SU-DHL-6 (cell line): ENCODE measurements around the gene ZNF341.

Source experiments
- H2AFZ ChIP-seq: fragments of 200-600 bp; sonication (generic); 2 replicates; pipeline ENCODE4 v1.6.1; 2014; ENCODE audit warnings: low read depth, mild to moderate bottlenecking, moderate library complexity, mixed read lengths, antibody characterized with exemption, low read length; ENCODE audit not compliant: severe bottlenecking
- H3F3A ChIP-seq: fragments of 200-600 bp; shearing (Covaris generic); 2 replicates; pipeline ENCODE4 v1.6.0; 2016; ENCODE audit warnings: antibody characterized with exemption, mild to moderate bottlenecking; ENCODE audit not compliant: insufficient read depth
- H3K27ac ChIP-seq: fragments of 200-600 bp; sonication (generic); 2 replicates; pipeline ENCODE4 v1.5.1; 2016; ENCODE audit warnings: low read depth, mild to moderate bottlenecking, low read length, moderate library complexity, mixed read lengths
- H3K27me3 ChIP-seq: fragments of 200-600 bp; sonication (generic), shearing (Covaris generic); 2 replicates; pipeline ENCODE4 v1.6.0; 2014; ENCODE audit warnings: mild to moderate bottlenecking, low read length
- H3K36me3 ChIP-seq: fragments of 200-600 bp; sonication (generic); 2 replicates; pipeline ENCODE4 v1.6.1; 2014; ENCODE audit warnings: mild to moderate bottlenecking, low read length, mixed read lengths
- H3K4me2 ChIP-seq: fragments of 300-600, 200-600 bp; shearing (Covaris generic), sonication (generic); 2 replicates; pipeline ENCODE4 v1.6.0; 2014; ENCODE audit warnings: low read length, low read depth, mild to moderate bottlenecking; ENCODE audit not compliant: poor library complexity, severe bottlenecking
- H3K4me3 ChIP-seq: fragments of 200-600 bp; sonication (generic); 2 replicates; pipeline ENCODE4 v1.5.1; 2014; ENCODE audit warnings: antibody characterized with exemption, low read length, mild to moderate bottlenecking, mixed read lengths; ENCODE audit not compliant: insufficient read depth, poor library complexity, severe bottlenecking
- H3K79me2 ChIP-seq: fragments of 200-600 bp; sonication (generic); 2 replicates; pipeline ENCODE4 v1.6.1; 2014; ENCODE audit warnings: mild to moderate bottlenecking, low read length, moderate library complexity; ENCODE audit not compliant: insufficient read depth
- H3K9ac ChIP-seq: fragments of 200-600 bp; sonication (generic); 2 replicates; pipeline ENCODE4 v1.7.0; 2014; ENCODE audit warnings: mild to moderate bottlenecking, low read length
- H3K9me2 ChIP-seq: fragments of 200-600 bp; sonication (generic); replicated peaks from 2 replicates; pipeline ENCODE4 v1.6.1; 2014; ENCODE audit warnings: low read length; ENCODE audit not compliant: insufficient read depth
- H3K9me3 ChIP-seq: fragments of 200-600 bp; sonication (generic); 2 replicates; pipeline ENCODE4 v1.6.1; 2014; ENCODE audit warnings: low read length, mixed read lengths; ENCODE audit not compliant: insufficient read depth
- H4K20me1 ChIP-seq: fragments of 200-600 bp; sonication (generic); 2 replicates; pipeline ENCODE4 v1.6.1; 2014; ENCODE audit warnings: low read depth, mild to moderate bottlenecking, antibody characterized with exemption, low read length, moderate library complexity, mixed read lengths
- EZH2phosphoT487 ChIP-seq: fragments of 200-600 bp; sonication (generic), shearing (Covaris generic); conservative IDR thresholded peaks from 2 replicates; pipeline ENCODE4 v1.6.1; 2018; ENCODE audit warnings: mild to moderate bottlenecking, antibody characterized with exemption, low read length, moderate library complexity, mixed read lengths
- TF ChIP-seq, protein P1 (sequence below): fragments of 200-600 bp; sonication (generic); IDR thresholded peaks from one replicate; pipeline ENCODE4 v1.5.1; 2017; ENCODE audit warnings: antibody characterized with exemption, mild to moderate bottlenecking, low read length, moderate library complexity; ENCODE audit not compliant: insufficient read depth, poor library complexity, severe bottlenecking

The ZNF341 gene

DNA sequence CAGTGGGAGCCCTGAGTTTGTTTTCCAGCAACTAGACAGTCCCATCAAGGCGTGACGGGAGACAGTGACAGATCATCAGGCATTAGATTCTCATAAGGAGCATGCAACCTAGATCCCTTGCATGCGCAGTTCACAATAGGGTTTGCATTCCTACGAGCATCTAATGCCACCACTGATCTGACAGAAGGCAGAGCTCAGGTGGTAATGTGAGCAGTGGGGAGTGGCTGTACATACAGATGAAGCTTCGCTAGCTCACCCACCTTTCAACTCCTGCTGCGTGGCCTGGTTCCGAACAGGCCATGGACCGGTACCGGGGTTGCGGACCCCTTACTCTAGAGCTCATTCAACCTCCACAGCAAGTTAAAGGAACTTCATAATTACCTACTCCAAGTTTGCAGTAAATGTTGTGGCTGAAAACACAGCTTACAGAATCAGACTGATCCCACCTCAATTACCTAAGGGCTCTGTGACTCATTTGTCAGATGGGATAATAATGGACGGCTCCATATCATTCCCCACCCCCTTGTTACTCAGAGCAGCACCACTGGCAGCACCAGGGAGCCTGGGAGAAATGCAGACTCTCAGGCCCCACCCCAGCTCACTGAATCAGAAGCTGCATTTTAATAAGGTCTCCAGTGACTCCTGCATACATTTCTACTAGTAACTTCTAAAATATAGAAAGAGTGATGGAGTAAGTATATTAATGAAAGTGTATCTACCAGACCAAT is 27.4 kb upstream of the ZNF341 start:
- no peak overlapping the region for H3K4me2 ChIP-seq
- TF ChIP-seq, protein P1, sequence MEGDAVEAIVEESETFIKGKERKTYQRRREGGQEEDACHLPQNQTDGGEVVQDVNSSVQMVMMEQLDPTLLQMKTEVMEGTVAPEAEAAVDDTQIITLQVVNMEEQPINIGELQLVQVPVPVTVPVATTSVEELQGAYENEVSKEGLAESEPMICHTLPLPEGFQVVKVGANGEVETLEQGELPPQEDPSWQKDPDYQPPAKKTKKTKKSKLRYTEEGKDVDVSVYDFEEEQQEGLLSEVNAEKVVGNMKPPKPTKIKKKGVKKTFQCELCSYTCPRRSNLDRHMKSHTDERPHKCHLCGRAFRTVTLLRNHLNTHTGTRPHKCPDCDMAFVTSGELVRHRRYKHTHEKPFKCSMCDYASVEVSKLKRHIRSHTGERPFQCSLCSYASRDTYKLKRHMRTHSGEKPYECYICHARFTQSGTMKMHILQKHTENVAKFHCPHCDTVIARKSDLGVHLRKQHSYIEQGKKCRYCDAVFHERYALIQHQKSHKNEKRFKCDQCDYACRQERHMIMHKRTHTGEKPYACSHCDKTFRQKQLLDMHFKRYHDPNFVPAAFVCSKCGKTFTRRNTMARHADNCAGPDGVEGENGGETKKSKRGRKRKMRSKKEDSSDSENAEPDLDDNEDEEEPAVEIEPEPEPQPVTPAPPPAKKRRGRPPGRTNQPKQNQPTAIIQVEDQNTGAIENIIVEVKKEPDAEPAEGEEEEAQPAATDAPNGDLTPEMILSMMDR = no peak
- no peak for TF ChIP-seq EZH2phosphoT487
- H3K4me3 ChIP-seq = no peak overlapping the region
- H2AFZ ChIP-seq = no peak overlapping the region
- no peaks in the 10 kb centered on the region for H3K36me3 ChIP-seq
- H3K9ac ChIP-seq = no peak overlapping the region
- no peak overlapping the region for H3K27ac ChIP-seq
- H3K9me3 ChIP-seq = no peaks in the 10 kb centered on the region
- no peaks in the 10 kb centered on the region for H3K79me2 ChIP-seq
- no peaks in the 10 kb centered on the region for H4K20me1 ChIP-seq
- peaks cover 4% of the 10 kb centered on the region; the same call in 1 of the 2 replicates for H3F3A ChIP-seq
- no peaks in the 10 kb centered on the region for H3K9me2 ChIP-seq
- H3K27me3 ChIP-seq = no peaks in the 10 kb centered on the region

DNA sequence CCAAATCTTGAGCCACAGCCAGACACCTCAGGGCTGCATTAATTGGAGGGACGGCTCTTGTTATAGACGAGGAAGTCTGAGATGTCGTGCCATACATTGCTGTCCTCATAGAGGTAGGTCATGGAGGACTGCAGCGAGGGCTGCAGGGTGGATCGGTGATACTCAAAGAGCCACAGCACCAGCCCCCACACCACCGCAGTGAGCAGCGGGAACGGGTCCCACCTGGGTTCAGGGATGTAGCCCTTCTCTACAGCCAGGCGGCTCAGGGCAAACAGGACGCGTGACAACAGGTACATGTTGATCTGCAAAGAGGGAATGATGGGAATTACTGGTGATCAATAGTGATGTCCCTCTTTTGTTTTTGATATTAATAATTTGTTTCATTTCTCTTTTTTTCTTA is 24.1 kb upstream of the ZNF341 start:
- Histone ChIP-seq H3K79me2 (no peaks in the 10 kb centered on the region), H3K36me3 (no peaks in the 10 kb centered on the region)
- TF ChIP-seq, protein P1 = no peak
- TF ChIP-seq EZH2phosphoT487 = no peak

GRCh38 chr20:33709398-33709797 is 22.4 kb upstream of the ZNF341 start:
- H3K27ac ChIP-seq = 0 out of 2 replicates have a peak overlapping the region, but pooled peaks have one; percentile 35
- H3K4me2 ChIP-seq = no peak overlapping the region
- no peaks in the 10 kb centered on the region for H4K20me1 ChIP-seq
- H3K79me2 ChIP-seq = no peaks in the 10 kb centered on the region
- TF ChIP-seq EZH2phosphoT487 = no peak
- TF ChIP-seq, protein P1 = no peak
- H3K9ac ChIP-seq = no peak overlapping the region
- H3K36me3 ChIP-seq = no peaks in the 10 kb centered on the region
- H3F3A ChIP-seq = peaks cover 5% of the 10 kb centered on the region; the same call in 1 of the 2 replicates
- no peak overlapping the region for H2AFZ ChIP-seq
- H3K9me2 ChIP-seq = no peaks in the 10 kb centered on the region
- no peaks in the 10 kb centered on the region for H3K9me3 ChIP-seq
- H3K4me3 ChIP-seq = no peak overlapping the region
- no peaks in the 10 kb centered on the region for H3K27me3 ChIP-seq

More for the DNA sequence above, 24.1 kb upstream of the ZNF341 start:
- no peaks in the 10 kb centered on the region for H3K27me3 ChIP-seq
- no peak overlapping the region for H3K4me3 ChIP-seq
- H3K27ac ChIP-seq = no peak overlapping the region
- no peak overlapping the region for H3K9ac ChIP-seq
- H2AFZ ChIP-seq = no peak overlapping the region
- no peaks in the 10 kb centered on the region for H3K9me2 ChIP-seq
- H3F3A ChIP-seq = peaks cover 5% of the 10 kb centered on the region; the same call in 1 of the 2 replicates
- H3K4me2 ChIP-seq = no peak overlapping the region
- no peaks in the 10 kb centered on the region for H3K9me3 ChIP-seq
- H4K20me1 ChIP-seq = no peaks in the 10 kb centered on the region
